Measurements from ENCODE around the gene KANK2.
"Not testable (repeated sequence)": the region's sequence is repeated elsewhere in the genome, so short reads cannot be mapped to it uniquely, and the experiment has no call there.

Gene KANK2

DNA sequence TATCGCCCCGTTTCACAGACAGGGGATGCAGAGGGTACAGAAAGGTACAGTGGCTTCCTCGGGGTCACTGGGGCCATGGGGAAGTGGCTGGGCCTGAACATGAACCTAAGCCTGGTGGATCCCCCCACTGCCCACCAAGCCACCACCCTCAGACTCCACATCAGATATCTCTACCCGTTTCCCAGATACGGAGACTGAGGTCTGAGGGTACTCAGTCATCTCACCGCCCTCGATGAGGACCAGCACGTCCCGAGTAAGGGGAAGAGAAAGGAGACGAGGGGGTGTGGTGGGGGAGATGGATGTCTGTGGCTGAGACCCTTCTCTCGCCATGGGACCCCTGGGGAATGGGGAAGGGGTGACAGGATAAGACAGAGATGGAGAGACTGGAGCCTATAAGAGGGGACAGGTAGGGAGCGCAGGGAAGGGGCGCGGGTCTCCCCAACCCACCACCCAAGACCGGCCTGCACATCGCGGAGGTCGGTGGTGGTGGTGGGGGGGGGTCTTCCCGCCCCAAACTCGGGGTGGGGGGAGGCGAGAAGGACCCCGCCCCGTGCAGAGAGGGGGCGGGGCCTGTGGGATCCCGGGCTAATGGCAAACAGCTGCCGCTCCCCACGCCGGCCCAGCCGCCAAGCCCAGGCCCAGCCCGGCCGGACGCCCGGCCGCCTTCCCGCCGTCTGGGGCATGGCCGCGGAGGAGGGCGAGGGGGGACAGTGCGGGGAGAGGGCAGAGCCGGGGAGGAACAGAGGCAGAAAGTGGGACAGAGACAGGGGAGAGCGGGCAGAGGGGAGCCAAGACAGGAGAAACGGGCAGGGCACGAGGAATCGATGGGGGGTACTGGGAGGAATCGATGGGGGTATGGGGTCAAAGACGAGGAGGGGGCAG lies 698 bp downstream of the KANK2 start:
- no peak for DNase-seq (ENCODE audit: low spot score)

DNA sequence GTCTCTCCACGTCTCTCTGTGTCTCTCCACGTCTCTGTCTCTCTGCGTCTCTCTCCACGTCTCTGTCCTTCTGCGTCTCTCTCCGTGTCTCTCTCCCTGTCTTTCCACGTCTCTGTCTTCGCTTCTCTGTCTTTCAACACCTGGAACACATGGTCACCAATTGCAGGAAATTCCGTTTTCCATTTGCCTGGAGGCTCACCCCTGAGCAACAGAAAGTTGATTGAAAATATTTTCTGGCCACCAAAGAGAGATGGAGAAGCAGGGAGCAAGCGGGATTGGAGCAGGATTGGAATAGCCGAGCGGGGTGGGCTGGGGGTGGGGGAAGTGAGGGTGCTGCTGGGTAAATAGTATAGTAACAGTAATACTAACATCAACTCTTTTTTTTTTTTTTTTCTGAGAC lies 1.7 kb downstream of the KANK2 start:
- no peak for DNase-seq (ENCODE audit: low spot score)

DNA sequence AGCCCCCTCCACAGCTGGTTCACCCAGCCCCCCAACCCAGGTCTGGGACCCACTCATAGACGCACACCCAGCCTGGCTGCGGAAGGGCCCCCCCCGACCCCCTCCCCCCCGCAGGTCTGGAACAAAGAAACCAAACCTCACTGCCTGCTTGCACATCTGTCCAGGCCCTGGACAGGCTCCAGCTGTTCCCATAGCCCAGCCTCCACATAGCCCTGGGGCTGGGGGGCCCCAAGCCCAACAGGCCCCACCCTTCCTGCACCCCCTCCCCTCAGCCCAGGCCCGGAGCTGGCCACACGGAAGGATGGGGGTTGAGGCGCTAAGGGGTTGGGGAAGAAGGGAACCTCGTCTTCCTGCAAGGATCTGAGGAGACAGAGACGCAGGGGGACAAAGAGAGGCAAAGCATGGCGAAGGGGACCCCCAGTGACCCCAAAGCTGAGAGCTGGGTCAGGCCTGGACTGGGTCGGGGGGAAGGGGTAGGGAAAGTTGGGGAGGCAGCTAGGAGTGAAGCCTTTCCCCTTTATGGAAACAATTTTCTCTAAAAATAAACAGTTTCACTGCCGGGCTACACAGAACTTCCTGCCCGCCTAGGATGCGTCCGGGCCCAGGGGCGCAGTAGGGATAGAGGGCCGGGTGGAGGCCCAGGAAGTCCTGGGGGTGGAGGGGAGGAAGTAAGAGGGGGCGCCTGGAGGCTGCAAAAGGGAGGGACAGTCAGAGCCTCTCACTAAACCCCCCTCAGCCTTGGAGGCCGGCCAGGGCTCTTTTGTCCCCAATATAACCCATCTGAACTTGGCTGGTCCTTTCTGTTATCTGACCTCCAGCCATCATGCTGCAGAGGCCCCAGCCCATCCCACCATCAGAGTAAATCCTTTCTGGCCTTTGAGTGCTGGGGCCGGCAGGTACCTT lies 2.4 kb downstream of the KANK2 start:
- DNase-seq (ENCODE audit: low spot score): no peak

DNA sequence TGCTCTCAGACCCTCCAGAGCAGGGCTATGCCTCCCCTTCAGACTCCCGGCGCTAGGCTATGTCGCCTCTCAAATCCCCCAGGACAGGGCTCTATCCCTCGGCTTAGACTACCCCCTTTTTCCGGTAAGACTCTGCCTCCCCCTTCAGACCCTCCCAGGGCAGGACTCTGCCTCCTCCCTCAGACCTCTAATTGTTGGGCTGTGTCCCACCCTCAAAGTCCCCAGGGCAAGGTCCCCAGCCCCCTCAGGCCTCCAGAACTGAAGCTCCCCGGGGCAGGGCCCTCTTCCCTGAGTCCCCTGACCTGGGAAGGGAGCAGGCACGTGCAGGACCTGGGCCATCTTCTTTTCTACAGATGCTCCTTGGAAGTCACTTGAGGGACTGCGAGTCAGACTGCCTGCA lies 3.2 kb downstream of the KANK2 start:
- no peak for DNase-seq (ENCODE audit: low spot score)

DNA sequence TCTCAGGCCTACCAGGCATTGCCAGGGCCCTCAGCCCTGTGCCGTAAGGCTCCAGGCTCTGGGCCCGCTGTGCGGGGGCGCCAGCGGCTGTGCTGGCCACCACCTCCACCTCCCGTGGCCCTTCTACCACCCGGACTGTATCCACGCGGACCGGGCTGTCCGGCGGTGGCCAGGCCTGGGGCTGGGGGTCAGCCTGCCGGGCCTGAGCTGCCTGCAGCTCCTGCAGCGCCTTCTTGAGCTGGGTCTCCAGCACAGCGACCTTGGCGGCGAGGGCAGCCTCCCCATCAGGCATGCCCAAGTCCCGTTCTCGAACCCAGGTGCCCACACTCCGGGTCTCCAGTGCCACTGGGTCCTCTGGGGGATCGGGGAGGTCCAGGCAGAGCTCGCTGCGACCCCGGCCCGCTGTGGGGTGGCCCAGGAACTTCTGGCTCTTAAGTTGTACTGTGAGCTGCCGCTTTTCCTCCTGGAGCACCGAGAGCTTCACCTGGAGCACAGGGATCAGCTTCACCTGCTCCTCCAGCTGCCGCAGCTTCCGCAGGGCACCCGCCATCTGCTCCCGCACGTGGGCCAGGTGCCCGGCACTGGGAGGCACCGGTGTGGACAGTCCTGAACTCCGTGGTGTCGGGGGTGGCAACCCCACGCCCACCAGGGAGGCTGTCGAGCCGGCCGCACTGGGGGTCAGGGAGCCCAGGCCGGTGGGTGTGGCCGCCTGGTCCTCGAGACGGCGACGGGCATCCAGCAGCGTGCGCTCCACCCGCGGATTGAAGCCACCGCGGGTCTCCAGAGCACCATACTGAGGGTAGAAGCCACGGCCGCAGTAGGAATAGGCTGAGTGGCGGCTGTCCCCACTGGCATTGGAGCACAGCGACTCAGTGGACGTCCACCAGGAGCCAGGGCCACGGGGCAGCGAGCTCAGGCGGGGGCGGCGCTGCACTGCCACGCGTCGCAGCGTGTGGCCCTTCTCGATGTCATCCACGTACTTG lies 4.1 kb downstream of the KANK2 start:
- DNase-seq (ENCODE audit: low spot score): no peak

DNA sequence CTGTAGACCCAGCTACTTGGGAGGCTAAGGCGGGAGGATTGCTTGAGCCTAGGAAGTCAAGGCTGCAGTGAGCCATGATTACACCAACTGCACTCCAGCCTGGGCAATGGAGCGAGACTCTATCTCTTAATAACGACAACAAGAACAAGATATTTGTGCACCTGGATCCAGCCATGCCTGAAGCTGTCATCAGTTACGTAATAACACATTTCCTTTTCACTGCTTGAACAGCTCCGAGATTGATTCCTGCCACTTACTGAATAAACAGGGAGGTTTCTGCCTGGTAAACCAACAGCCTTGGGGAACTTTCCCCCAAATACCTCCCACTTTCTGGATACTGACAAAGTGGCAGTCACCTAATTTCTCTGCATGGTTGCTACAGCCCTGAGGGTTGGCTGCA lies 5.4 kb downstream of the KANK2 start:
- DNase-seq (ENCODE audit: low spot score): no peak

DNA sequence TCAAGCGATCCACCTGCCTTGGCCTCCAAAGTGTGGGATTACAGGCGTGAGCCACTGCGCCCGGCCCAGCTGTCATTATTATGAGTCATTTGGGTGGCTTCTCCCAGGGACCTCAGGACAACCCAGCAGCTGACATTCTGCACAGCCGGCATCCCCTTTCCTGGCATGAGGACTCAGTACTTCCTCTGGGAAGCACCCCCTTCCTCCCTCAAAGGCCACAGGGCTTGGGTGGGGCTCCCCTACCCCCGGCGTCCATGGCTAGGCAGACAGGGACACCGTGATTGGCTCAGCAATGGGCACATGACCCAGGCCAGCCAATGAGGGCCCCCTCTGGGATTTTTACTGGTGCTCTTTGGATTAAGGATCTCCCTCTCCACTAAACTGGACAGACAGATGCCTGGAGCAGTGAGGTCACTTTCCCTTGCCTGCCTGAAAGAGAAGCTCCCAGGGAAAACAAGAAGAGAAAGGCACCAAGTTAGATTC lies 6.0 kb downstream of the KANK2 start:
- no peak for DNase-seq (ENCODE audit: low spot score)

DNA sequence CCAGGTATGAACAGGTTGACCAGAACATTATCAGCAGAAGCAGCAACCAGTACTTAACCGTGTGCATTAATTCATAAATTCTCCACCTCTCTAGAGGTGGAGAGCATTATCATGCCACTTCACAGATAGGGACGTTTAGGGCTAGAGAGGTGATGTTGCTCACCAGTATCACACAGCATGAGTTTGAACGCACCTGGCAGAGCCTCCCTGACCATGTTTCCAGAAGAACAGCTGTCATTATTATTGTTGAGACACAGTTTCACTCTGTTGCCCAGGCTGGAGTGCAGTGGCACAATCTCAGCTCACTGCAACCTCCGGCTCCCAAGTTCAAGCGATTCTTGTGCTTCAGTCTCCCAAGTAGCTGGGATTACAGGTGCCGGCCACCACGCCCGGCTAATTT lies 6.8 kb downstream of the KANK2 start:
- DNase-seq (ENCODE audit: low spot score): no peak

DNA sequence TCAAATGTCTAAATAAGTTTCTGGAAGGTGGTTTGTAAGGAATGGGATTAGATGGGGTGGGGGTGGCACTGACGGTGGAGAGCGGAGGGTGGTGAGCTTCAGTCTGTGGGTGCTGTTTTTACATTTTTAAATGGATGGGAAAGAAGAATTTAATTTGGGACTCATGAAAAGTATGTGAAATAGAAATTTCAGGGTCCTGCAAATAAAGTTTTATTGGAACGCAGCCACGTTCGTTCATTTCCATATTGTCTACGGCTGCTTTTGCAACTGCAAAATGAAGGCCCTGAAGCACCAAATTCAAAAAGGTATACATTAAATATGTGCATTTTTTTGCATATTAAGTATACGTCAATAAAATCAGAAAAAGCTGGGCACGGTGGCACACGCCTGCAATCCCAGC lies 9.9 kb downstream of the KANK2 start:
- DNase-seq (ENCODE audit: low spot score): no peak

DNA sequence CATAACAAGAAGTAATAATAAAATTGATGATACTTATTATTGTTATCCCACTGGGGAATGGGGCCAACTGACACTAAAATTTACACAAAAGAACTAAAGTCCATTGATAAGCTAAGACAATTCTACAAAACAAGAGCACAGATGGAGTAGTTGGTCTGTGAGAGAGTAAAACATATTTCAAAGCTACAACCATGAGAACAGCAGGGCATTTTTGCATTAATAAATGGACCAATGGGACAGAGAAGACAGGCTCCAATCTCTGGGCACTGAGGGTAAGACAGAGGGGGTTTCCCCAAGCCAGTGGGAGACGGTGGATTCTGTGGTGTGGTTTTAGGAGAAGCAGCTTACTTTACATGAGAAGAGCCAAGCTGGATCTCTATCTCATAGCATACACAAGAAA lies 14.4 kb downstream of the KANK2 start:
- DNase-seq (ENCODE audit: low spot score): no peak

DNA sequence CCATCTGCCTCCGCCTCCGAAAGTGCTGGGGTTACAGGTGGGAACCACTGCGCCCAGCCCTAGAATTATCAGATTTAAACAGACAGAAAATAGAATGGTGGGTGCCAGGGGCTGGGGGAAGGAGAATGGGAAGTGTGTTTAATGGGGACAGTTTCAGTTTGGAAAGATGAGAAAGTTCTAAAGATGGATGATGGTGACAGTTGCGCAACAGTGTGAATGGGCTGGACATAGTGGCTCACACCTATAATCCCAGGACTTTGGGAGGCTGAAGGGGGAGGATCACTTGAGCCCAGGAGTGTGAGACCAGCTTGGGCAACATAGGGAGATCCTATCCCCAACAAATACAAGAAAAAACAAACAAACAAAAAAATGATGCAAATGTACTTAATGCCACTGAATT lies 15.9 kb downstream of the KANK2 start:
- DNase-seq (ENCODE audit: low spot score): no peak

DNA sequence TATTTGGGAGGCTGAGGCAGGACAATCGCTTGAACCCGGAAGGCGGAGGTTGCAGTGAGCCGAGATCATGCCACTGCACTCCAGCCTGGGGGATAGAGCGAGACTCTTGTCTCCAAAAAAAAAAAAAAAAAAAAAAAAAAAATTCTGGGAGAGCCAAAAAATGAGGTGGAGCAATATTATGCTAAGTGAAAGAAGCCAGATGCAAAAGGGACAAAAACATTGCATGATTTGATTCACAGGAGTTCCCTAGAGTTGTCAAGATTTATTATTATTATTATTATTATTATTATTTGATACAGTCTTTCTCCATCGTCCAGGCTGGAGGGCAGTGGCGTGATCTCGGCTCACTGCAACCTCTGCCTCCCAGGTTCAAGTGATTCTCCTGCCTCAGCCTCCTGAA lies 16.4 kb downstream of the KANK2 start:
- DNase-seq (ENCODE audit: low spot score): not testable (repeated sequence)

DNA sequence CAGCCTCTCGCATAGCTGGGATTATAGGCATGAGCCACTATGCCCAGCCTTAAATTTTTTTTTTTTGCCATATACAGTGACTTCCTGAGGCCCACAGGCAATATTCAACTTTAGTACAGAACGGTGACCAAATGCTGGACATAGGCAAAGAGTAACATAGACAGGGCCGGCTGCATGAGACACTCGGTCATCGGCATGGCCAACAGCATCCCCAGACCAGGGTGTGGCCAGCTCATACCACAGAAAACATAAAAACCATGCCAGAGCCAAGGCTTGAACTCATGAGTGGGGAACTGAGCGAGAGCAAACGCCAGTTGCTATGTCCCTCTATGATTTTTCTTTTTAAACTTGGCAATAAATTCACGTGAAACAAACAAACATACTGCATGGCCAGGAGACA lies 17.0 kb downstream of the KANK2 start:
- DNase-seq (ENCODE audit: low spot score): no peak

DNA sequence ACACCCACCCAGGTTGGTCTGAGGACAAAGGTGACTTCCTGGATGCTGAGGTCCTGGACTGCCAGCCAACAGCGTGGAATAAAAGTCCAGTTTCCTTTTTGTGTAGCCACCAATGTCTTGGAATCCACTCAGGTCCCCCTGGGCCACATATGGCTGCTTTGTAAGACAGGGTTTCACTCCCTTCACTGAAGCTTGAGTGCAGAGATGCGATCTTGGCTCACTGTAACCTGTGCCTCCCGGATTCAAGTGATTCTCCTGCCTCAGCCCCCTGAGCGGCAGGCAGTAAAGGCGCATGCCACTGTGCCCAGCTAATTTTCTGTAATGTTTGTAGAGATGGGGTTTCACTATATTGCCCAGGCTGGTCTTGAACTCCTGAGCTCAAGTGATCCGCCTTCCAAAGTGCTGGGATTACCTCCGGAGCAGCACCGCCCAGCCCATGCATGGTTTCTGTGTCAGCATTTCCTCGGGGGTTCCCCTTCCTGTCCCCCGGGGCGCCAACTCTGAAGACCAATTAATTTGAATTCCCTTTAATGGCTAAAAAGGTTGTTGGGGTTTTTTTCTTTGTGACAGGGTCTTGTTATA lies 17.5 kb downstream of the KANK2 start:
- DNase-seq (ENCODE audit: low spot score): no peak

DNA sequence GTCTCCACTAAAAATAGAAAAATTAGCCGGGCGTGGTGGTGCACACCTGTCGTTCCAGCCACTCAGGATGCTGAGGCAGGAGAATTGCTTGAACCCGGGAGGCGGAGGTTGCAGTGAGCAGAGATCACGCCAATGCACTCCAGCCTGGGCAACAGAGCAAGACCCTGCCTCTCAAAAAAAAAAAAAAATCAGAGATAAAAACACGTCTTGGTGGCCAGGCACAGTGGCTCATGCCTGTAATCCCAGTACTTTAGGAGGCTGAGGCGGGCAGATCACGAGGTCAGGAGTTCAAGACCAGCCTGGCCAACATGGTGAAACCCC lies 18.2 kb downstream of the KANK2 start:
- not testable (repeated sequence) for DNase-seq (ENCODE audit: low spot score)

DNA sequence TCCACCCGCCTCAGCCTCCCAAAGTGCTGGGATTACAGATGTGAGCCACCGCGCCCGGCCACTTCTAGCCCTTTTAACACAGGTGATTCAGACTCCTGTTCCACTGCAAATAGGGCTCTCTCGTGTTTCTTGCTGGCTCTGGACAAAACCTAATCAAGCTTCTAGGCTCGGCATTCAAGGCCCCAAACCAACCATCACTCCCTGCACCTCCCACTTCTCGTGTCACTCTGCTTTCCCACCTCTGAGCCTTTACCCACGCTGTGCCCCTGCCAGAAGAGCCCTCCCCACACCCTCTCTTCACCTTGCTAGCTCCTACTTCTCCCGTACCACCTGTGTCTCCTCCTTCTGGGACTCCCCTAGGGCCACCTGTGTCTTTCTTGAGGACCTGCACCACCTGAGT lies 19.8 kb downstream of the KANK2 start:
- DNase-seq (ENCODE audit: low spot score): no peak

DNA sequence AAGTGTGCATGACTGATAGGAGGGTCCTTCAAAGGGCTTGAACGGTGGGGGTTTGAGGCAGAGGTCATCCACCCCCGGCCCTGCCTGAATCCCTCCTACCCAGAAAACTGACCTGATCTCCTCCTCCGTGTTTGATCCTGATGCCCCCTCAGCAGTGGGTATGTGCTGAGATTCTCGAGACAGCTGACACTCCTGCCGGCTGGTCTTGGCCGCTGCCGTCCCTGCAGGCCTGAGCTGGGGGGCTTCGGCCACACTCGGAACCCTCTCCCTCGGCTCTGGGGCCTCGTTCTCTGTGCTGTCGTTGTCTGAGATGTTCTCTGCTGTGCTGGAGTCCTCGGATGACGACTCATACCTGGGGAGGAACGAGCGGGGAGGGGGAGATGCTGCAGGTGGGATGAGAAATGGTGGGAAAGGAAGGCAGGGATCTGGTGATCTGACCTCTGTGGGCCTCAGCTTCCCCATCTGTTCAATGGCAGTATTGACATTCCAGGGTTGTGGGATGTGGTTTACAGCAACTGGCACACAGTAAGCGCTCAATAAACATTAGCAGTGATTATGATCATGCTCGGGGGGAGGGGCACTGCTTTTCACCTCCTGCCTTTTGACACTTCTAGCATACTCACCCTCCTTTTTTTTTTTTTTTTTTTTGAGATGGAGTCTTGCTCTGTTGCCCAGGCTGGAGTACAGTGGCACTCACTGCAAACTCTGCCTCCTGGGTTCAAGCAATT lies 20.7 kb downstream of the KANK2 start:
- DNase-seq (ENCODE audit: low spot score): no peak

DNA sequence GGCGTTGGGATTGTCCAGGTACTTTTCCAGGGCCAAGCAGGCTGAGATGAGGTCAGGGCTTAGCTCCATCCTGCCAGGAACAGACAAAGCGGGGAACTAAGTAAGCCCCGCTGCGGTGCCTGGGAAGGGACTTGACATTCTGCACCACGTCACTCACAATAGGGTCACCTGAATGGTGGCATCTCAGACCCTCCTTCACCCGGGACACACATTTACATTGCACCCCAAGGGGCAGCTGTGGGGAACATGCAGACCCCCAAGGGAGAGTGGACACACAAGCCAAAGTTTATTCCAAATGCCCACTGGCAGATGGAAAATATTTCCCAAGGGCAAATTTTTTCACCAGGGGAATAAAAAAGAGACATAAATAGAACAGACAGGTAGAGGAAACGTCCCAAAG lies 21.4 kb downstream of the KANK2 start:
- no peak for DNase-seq (ENCODE audit: low spot score)

DNA sequence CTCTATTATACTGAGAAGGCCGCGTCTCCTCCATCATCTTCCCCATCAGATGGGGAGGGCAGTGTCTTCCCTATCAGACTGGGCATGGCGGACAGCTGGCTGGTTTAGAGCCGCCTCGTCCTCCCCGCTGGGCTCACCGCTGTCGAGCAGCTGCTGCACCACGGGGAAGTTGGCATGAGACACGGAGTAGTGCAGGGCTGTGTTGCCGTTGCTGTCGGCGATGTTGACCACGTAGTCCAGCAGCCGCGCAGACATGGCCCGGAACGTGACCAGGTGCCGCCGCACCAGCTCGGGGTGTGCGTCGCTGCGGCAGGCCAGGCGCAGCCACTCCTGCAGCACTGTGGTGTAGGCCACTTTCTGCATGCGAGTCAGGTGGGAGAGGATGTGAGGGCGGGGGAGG lies 23.0 kb downstream of the KANK2 start:
- no peak for DNase-seq (ENCODE audit: low spot score)

DNA sequence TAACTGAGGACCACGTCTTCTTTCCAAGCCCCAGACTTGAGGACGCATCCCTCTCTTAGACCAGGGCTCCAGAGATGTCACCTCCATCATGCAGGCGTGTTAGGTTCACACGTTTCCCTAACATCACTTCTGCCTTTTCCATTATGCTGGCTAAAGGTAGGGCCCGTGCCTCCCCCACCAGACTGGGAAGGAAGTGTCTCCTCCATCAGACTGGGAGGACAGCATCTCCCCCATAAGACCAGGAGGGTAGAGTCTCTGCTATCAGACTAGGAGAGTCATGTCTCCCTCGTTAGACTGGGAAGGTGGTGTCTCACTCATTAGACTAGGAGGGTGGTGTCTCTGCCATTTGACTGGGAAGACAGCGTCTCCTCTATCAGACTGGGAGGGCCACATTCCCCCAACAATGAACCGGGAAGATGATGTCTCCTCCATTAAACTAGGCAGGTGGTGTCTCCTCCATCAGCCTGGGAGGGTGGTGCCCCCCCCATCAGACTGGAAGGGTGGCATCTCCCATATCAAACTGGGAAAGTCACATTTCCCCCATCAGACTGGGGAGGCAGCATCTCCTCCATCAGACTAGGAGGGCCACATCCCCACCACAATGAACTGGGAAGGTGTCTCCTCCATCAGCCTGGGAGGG lies 23.7 kb downstream of the KANK2 start:
- DNase-seq (ENCODE audit: low spot score): no peak

All from pons (tissue), 1 donor.